Glomerular visceral epithelial cell (primary cell): ENCODE results near the gene SYN1.
"Not testable (repeated sequence)": the region's sequence is repeated elsewhere in the genome, so short reads cannot be mapped to it uniquely, and the experiment has no call there.

Source experiments
- DNase-seq: peaks from one replicate; pipeline ENCODE4 v3.0.0-alpha.2; 2016; ENCODE audit errors: extremely low spot score

The SYN1 gene

GRCh38 chrX:47619486-47620302, at the start of gene SYN1:
Gene SYN1, minus strand, starts transcription at chrX:47619857. Its CDS starts 129 bp downstream, at chrX:47619728.
- DNase-seq = peak; percentile 74

GRCh38 chrX:47665797-47666196, 46.1 kb upstream of the SYN1 start:
- not testable (repeated sequence) for DNase-seq

GRCh38 chrX:47664737-47665136, 45.1 kb upstream of the SYN1 start:
- no peak for DNase-seq

GRCh38 chrX:47662144-47662657, 42.5 kb upstream of the SYN1 start:
- DNase-seq = peak; percentile 78

GRCh38 chrX:47661539-47661938, 41.9 kb upstream of the SYN1 start:
- no peak for DNase-seq

- DNase-seq = no peak
These were observed 39.7 kb upstream of the SYN1 start for GRCh38 chrX:47659421-47659726.

- DNase-seq = peak; percentile 95
These were observed 39.2 kb upstream of the SYN1 start, which contains the start of gene UXT for GRCh38 chrX:47658684-47659420. Gene UXT, minus strand, starts transcription at chrX:47659180. Its CDS starts 253 bp downstream, at chrX:47658927.

GRCh38 chrX:47658301-47658683, 38.6 kb upstream of the SYN1 start:
- DNase-seq = no peak

- no peak for DNase-seq
These were observed 31.6 kb upstream of the SYN1 start for GRCh38 chrX:47651043-47651905.

GRCh38 chrX:47650164-47651042, 30.7 kb upstream of the SYN1 start, which contains the start of gene ELK1:
Gene ELK1, minus strand, starts transcription at chrX:47650563. Its CDS starts 9,122 bp downstream, at chrX:47641441.
- peak; percentile 97 for DNase-seq

GRCh38 chrX:47649781-47650163, 30.1 kb upstream of the SYN1 start:
- DNase-seq = no peak

- no peak for DNase-seq
These were observed 29.6 kb upstream of the SYN1 start for GRCh38 chrX:47649271-47649670.

- DNase-seq = no peak
These were observed 28.7 kb upstream of the SYN1 start for GRCh38 chrX:47648376-47648775.

GRCh38 chrX:47646636-47647035, 27.0 kb upstream of the SYN1 start:
- DNase-seq = no peak

GRCh38 chrX:47645530-47645929, 25.9 kb upstream of the SYN1 start:
- no peak for DNase-seq

GRCh38 chrX:47644557-47645091, 25.0 kb upstream of the SYN1 start:
- no peak for DNase-seq

GRCh38 chrX:47643926-47644325, 24.3 kb upstream of the SYN1 start:
- peak; percentile 9 for DNase-seq

- DNase-seq = no peak
These were observed 19.2 kb upstream of the SYN1 start for GRCh38 chrX:47638816-47639215.

GRCh38 chrX:47637546-47638195, 18.0 kb upstream of the SYN1 start:
- DNase-seq = no peak
